Measurements from ENCODE around the gene TSPAN13. TPM values are rescaled to one million over a fixed set of nuclear protein-coding genes. Genes with fewer than 3 reads are reported as not detected.

TSPAN13 gene
- total RNA-seq, 1 experiment from 2014 or later: 80.8 TPM

DNA sequence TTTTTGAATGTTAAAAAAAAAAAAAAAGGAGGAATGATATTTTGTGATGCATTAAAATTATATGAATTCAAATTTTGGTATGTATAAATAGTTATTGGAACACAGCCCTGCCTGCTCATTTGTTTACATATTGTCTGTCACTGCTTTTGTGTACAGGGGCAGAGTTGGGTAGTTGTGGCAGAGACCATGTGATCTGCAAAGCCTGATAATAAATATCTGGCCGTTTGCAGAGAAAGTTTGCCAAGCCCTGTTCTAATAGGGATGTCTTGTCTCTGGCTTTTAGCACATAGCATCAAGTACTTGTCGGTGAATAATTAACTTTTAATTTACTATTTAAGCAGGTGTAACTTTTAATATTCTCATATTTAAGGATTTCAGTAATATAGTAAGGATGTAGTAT lies 19.8 kb downstream of the TSPAN13 start:
- Histone ChIP-seq H3K36me3 (ENCODE audit: control insufficient read depth, insufficient read depth, low read length) (no peaks in the 10 kb centered on the region), H3K4me1 (ENCODE audit: control insufficient read depth, insufficient read depth, low read length) (peaks cover 23% of the 10 kb centered on the region), H3K27me3 (ENCODE audit: control insufficient read depth, insufficient read depth, low read length) (no peaks in the 10 kb centered on the region), H3K9me3 (ENCODE audit: control insufficient read depth, insufficient read depth, low read depth, low read length) (no peaks in the 10 kb centered on the region), H3K27ac (ENCODE audit: low read length) (no peak overlapping the region), H3K4me3 (ENCODE audit: low read depth in 2 of 2, low read length in 2 of 2) (no peak overlapping the region)
- BruUV-seq (replicated peaks): no TSS peak
- in situ Hi-C loops (cut with HindIII; ENCODE audit: low pct_unique_long_range_greater_than_20kb, low sequenced_read_pairs): no loop called here
- DNase-seq (ENCODE audit: low read depth, low spot score): no peak
- no peak for ATAC-seq
- ChIA-PET POLR2A (no interaction called here), CTCF (no interaction called here)
- TF ChIP-seq POLR2AphosphoS5 (IDR thresholded peaks at IDR 0.05; ENCODE audit: low read depth, low read length): no peak
- TF ChIP-seq, protein P1, sequence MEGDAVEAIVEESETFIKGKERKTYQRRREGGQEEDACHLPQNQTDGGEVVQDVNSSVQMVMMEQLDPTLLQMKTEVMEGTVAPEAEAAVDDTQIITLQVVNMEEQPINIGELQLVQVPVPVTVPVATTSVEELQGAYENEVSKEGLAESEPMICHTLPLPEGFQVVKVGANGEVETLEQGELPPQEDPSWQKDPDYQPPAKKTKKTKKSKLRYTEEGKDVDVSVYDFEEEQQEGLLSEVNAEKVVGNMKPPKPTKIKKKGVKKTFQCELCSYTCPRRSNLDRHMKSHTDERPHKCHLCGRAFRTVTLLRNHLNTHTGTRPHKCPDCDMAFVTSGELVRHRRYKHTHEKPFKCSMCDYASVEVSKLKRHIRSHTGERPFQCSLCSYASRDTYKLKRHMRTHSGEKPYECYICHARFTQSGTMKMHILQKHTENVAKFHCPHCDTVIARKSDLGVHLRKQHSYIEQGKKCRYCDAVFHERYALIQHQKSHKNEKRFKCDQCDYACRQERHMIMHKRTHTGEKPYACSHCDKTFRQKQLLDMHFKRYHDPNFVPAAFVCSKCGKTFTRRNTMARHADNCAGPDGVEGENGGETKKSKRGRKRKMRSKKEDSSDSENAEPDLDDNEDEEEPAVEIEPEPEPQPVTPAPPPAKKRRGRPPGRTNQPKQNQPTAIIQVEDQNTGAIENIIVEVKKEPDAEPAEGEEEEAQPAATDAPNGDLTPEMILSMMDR (IDR thresholded peaks at IDR 0.05): no peak
- TF ChIP-seq TCF7L2 (IDR thresholded peaks at IDR 0.05; ENCODE audit: low read depth, low read length): no peak
- TF ChIP-seq, protein P2, sequence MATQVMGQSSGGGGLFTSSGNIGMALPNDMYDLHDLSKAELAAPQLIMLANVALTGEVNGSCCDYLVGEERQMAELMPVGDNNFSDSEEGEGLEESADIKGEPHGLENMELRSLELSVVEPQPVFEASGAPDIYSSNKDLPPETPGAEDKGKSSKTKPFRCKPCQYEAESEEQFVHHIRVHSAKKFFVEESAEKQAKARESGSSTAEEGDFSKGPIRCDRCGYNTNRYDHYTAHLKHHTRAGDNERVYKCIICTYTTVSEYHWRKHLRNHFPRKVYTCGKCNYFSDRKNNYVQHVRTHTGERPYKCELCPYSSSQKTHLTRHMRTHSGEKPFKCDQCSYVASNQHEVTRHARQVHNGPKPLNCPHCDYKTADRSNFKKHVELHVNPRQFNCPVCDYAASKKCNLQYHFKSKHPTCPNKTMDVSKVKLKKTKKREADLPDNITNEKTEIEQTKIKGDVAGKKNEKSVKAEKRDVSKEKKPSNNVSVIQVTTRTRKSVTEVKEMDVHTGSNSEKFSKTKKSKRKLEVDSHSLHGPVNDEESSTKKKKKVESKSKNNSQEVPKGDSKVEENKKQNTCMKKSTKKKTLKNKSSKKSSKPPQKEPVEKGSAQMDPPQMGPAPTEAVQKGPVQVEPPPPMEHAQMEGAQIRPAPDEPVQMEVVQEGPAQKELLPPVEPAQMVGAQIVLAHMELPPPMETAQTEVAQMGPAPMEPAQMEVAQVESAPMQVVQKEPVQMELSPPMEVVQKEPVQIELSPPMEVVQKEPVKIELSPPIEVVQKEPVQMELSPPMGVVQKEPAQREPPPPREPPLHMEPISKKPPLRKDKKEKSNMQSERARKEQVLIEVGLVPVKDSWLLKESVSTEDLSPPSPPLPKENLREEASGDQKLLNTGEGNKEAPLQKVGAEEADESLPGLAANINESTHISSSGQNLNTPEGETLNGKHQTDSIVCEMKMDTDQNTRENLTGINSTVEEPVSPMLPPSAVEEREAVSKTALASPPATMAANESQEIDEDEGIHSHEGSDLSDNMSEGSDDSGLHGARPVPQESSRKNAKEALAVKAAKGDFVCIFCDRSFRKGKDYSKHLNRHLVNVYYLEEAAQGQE (IDR thresholded peaks at IDR 0.05; ENCODE audit: insufficient read depth in 1 of 2, low read depth in 2 of 2, low read length in 1 of 2): no peak
- no peak for TF ChIP-seq SIN3A (IDR thresholded peaks at IDR 0.05; ENCODE audit: borderline replicate concordance, insufficient read depth, low read depth, low read length)
- intact Hi-C loops (cut with micrococcal nuclease; ENCODE audit: unreplicated experiment): no loop called here

DNA sequence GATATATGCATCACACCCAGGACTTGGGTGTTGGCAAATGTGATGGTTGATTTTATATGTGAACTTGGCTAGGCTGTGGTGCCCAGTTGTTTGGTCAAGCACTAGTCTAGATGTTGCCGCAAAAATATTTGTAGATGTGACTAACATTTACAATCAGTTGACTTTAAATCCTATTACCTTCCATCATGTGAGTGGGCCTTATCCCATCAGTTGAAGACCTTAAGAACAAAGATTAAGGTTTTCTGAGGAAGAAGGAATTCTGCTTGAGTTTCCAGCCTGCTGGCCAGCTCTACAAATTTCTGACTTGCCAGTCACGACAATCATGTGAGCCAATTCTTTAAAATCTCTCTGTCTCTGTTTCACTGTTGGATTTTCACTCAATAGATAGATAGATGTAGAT lies 20.3 kb downstream of the TSPAN13 start:
- no peaks in the 10 kb centered on the region for H3K27me3 ChIP-seq (ENCODE audit: control insufficient read depth, insufficient read depth, low read length)
- no peaks in the 10 kb centered on the region for H3K9me3 ChIP-seq (ENCODE audit: control insufficient read depth, insufficient read depth, low read depth, low read length)
- ATAC-seq (no peak), DNase-seq (ENCODE audit: low read depth, low spot score) (no peak)
- H3K27ac ChIP-seq (ENCODE audit: low read length): no peak overlapping the region
- TF ChIP-seq SIN3A (IDR thresholded peaks at IDR 0.05; ENCODE audit: borderline replicate concordance, insufficient read depth, low read depth, low read length) (no peak), TCF7L2 (IDR thresholded peaks at IDR 0.05; ENCODE audit: low read depth, low read length) (no peak), POLR2AphosphoS5 (IDR thresholded peaks at IDR 0.05; ENCODE audit: low read depth, low read length) (no peak)
- TF ChIP-seq, protein P2 (IDR thresholded peaks at IDR 0.05; ENCODE audit: insufficient read depth in 1 of 2, low read depth in 2 of 2, low read length in 1 of 2): no peak
- TF ChIP-seq, protein P1 (IDR thresholded peaks at IDR 0.05): no peak
- no peak overlapping the region for H3K4me3 ChIP-seq (ENCODE audit: low read depth in 2 of 2, low read length in 2 of 2)
- peaks cover 23% of the 10 kb centered on the region for H3K4me1 ChIP-seq (ENCODE audit: control insufficient read depth, insufficient read depth, low read length)
- no TSS peak for BruUV-seq (replicated peaks)
- ChIA-PET POLR2A (no interaction called here), CTCF (no interaction called here)
- in situ Hi-C loops (cut with HindIII; ENCODE audit: low pct_unique_long_range_greater_than_20kb, low sequenced_read_pairs) (no loop called here), intact Hi-C loops (cut with micrococcal nuclease; ENCODE audit: unreplicated experiment) (no loop called here)
- no peaks in the 10 kb centered on the region for H3K36me3 ChIP-seq (ENCODE audit: control insufficient read depth, insufficient read depth, low read length)
